A549 (cell line): Measurements from ENCODE around the gene FBF1.

Source experiments
- BHLHE40 ChIP-seq: IDR thresholded peaks from 2 replicates; pipeline ENCODE4 v1.6.1; 2012; ENCODE audit warnings: low read depth, low read length, inconsistent platforms
- CEBPB ChIP-seq, 2 experiments: fragments of >200 bp in 1 of 2; sonication (Bioruptor Twin) in 1 of 2; formaldehyde crosslinking in 1 of 2; IDR thresholded peaks; 2 replicates each; pipeline ENCODE4 v1.6.1; 2012 to 2016
- CHD4 ChIP-seq: fragments of 200-600 bp; sonication (generic); IDR thresholded peaks from 2 replicates; pipeline ENCODE4 v1.6.1; 2016; ENCODE audit warnings: antibody characterized with exemption, mild to moderate bottlenecking, borderline replicate concordance
- EP300 ChIP-seq, 2 experiments: fragments of >200 bp; sonication (Bioruptor Twin); formaldehyde crosslinking; IDR thresholded peaks; 2 replicates in 1 of 2; 3 replicates in 1 of 2; pipeline ENCODE4 v1.6.1; 2016 to 2017
- MAZ ChIP-seq: fragments of 150-350 bp; IDR thresholded peaks from 2 replicates; pipeline ENCODE4 v1.6.1; 2014; ENCODE audit warnings: antibody characterized with exemption, low read depth, low read length, borderline replicate concordance
- MYC ChIP-seq: IDR thresholded peaks from 2 replicates; pipeline ENCODE4 v1.6.1; 2012; ENCODE audit warnings: mild to moderate bottlenecking, inconsistent platforms, low read length, improper control_type of control experiment, borderline replicate concordance
- RFX5 ChIP-seq: fragments of 450-650 bp; IDR thresholded peaks from 2 replicates; pipeline ENCODE4 v1.7.1; 2014; ENCODE audit warnings: antibody characterized with exemption, mild to moderate bottlenecking, moderate library complexity
- SMC3 ChIP-seq: fragments of >200 bp; sonication (Bioruptor Twin); formaldehyde crosslinking; IDR thresholded peaks from 3 replicates; pipeline ENCODE4 v1.6.1; 2018; ENCODE audit warnings: inconsistent platforms
- SREBF2 ChIP-seq: fragments of 450-650 bp; IDR thresholded peaks from 2 replicates; pipeline ENCODE4 v1.6.1; 2014; ENCODE audit warnings: mild to moderate bottlenecking, moderate library complexity
- TF ChIP-seq, protein P1 (sequence below): fragments of >200 bp; sonication (Bioruptor Twin); formaldehyde crosslinking; IDR thresholded peaks from 3 replicates; pipeline ENCODE4 v1.5.1; 2016
- TF ChIP-seq, protein P2 (sequence below): IDR thresholded peaks from 2 replicates; pipeline ENCODE4 v1.6.1; 2012
- TF ChIP-seq, protein P3 (sequence below): fragments of 450-650 bp; IDR thresholded peaks from 2 replicates; pipeline ENCODE4 v1.6.1; 2014; ENCODE audit warnings: antibody characterized with exemption
- TF ChIP-seq, protein P4 (sequence below): fragments of 200-600 bp; sonication (generic); IDR thresholded peaks from 2 replicates; pipeline ENCODE4 v1.6.1; 2016; ENCODE audit warnings: antibody characterized with exemption, mild to moderate bottlenecking, moderate library complexity
- TF ChIP-seq, protein P5 (sequence below): IDR thresholded peaks from 2 replicates; pipeline ENCODE4 v1.6.1; 2012

DNA sequence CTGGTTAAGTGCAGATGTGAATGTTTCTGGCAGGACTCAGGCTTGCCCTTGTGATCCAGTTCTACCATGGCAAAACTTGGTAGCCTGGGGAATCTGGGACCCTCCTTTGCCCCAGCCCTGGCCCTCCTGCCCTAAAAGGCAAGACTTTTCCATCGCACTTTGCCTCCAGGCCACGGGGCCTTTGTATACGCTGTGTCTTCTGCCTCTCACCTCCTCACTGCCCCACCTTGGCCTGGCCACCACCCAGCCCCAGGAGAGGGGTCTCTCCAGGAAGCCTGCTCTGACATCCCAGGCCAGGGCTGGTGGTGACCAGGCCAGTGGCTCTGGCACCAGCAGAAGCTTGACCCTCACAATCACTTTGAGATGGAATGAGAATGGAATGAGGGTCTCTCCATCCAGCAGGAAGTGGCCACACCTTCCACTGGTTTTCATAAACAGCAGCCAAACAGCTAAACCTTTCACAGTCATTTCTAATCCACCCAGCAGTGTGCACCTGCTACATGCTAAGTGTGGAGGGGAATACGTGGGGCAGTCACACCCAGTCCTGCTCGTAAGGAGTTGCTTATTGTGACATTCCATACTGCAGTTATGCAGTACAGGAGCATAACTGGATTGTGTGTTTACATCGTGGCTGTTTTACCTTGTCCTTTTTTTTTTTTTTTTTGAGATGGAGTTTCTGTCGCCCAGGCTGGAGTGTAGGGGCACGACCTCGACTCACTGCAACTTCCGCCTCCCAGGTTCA lies 34.5 kb downstream of the FBF1 start:
- TF ChIP-seq, protein P1, sequence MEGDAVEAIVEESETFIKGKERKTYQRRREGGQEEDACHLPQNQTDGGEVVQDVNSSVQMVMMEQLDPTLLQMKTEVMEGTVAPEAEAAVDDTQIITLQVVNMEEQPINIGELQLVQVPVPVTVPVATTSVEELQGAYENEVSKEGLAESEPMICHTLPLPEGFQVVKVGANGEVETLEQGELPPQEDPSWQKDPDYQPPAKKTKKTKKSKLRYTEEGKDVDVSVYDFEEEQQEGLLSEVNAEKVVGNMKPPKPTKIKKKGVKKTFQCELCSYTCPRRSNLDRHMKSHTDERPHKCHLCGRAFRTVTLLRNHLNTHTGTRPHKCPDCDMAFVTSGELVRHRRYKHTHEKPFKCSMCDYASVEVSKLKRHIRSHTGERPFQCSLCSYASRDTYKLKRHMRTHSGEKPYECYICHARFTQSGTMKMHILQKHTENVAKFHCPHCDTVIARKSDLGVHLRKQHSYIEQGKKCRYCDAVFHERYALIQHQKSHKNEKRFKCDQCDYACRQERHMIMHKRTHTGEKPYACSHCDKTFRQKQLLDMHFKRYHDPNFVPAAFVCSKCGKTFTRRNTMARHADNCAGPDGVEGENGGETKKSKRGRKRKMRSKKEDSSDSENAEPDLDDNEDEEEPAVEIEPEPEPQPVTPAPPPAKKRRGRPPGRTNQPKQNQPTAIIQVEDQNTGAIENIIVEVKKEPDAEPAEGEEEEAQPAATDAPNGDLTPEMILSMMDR = no peak
- no peak for TF ChIP-seq BHLHE40
- TF ChIP-seq, protein P2, sequence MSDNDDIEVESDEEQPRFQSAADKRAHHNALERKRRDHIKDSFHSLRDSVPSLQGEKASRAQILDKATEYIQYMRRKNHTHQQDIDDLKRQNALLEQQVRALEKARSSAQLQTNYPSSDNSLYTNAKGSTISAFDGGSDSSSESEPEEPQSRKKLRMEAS = no peak
- TF ChIP-seq, protein P3, sequence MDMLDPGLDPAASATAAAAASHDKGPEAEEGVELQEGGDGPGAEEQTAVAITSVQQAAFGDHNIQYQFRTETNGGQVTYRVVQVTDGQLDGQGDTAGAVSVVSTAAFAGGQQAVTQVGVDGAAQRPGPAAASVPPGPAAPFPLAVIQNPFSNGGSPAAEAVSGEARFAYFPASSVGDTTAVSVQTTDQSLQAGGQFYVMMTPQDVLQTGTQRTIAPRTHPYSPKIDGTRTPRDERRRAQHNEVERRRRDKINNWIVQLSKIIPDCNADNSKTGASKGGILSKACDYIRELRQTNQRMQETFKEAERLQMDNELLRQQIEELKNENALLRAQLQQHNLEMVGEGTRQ = no peak
- TF ChIP-seq CHD4 = no peak
- TF ChIP-seq CEBPB (IDR thresholded peaks at IDR 0.05) = no peak
- TF ChIP-seq, protein P4, sequence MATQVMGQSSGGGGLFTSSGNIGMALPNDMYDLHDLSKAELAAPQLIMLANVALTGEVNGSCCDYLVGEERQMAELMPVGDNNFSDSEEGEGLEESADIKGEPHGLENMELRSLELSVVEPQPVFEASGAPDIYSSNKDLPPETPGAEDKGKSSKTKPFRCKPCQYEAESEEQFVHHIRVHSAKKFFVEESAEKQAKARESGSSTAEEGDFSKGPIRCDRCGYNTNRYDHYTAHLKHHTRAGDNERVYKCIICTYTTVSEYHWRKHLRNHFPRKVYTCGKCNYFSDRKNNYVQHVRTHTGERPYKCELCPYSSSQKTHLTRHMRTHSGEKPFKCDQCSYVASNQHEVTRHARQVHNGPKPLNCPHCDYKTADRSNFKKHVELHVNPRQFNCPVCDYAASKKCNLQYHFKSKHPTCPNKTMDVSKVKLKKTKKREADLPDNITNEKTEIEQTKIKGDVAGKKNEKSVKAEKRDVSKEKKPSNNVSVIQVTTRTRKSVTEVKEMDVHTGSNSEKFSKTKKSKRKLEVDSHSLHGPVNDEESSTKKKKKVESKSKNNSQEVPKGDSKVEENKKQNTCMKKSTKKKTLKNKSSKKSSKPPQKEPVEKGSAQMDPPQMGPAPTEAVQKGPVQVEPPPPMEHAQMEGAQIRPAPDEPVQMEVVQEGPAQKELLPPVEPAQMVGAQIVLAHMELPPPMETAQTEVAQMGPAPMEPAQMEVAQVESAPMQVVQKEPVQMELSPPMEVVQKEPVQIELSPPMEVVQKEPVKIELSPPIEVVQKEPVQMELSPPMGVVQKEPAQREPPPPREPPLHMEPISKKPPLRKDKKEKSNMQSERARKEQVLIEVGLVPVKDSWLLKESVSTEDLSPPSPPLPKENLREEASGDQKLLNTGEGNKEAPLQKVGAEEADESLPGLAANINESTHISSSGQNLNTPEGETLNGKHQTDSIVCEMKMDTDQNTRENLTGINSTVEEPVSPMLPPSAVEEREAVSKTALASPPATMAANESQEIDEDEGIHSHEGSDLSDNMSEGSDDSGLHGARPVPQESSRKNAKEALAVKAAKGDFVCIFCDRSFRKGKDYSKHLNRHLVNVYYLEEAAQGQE = no peak
- TF ChIP-seq MYC = no peak
- TF ChIP-seq SMC3 = no peak
- no peak for TF ChIP-seq MAZ
- TF ChIP-seq EP300 (IDR thresholded peaks at IDR 0.05) = no peak
- TF ChIP-seq, protein P5, sequence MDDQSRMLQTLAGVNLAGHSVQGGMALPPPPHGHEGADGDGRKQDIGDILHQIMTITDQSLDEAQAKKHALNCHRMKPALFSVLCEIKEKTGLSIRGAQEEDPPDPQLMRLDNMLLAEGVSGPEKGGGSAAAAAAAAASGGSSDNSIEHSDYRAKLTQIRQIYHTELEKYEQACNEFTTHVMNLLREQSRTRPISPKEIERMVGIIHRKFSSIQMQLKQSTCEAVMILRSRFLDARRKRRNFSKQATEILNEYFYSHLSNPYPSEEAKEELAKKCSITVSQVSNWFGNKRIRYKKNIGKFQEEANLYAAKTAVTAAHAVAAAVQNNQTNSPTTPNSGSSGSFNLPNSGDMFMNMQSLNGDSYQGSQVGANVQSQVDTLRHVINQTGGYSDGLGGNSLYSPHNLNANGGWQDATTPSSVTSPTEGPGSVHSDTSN = no peak
- TF ChIP-seq SREBF2 = no peak
- no peak for TF ChIP-seq RFX5
